Stomach (tissue), 4 donors: Measurements from ENCODE around the gene RNPS1.

Experiments
- CTCF ChIP-seq, 7 experiments: fragments of 450-650 bp in 4 of 7; fragments of 200-600 bp in 3 of 7; sonication (generic) in 3 of 7; IDR thresholded peaks; one replicate each; pipeline ENCODE4 v1.5.1; 2016 to 2019; ENCODE audit warnings: antibody characterized with exemption in 7 of 7, control low read depth in 2 of 7, mild to moderate bottlenecking in 1 of 7
- EP300 ChIP-seq: sonication (generic); formaldehyde crosslinking; IDR thresholded peaks from one replicate; pipeline ENCODE4 v1.6.1; 2017; ENCODE audit warnings: antibody characterized with exemption
- POLR2A ChIP-seq, 4 donors: fragments of 450-650 bp; IDR thresholded peaks; one replicate each; pipeline ENCODE4 v1.6.1; 2016; ENCODE audit warnings: antibody characterized with exemption in 4 of 4, control low read depth in 2 of 4, mild to moderate bottlenecking in 1 of 4, moderate library complexity in 1 of 4

- TF ChIP-seq EP300 (no peak), CTCF (IDR thresholded peaks at IDR 0.05) (no peak), POLR2A (IDR thresholded peaks at IDR 0.05) (no peak)
Measured at GRCh38 chr16:2270588-2271470, 2.9 kb upstream of the RNPS1 start.
